Body of pancreas (tissue), 4 donors: ENCODE measurements around the gene STON1.

Experiments
- POLR2A ChIP-seq, 3 donors: fragments of 450-650 bp; IDR thresholded peaks; one replicate each; pipeline ENCODE4 v1.6.1; 2016; ENCODE audit warnings: antibody characterized with exemption in 3 of 3, mild to moderate bottlenecking in 2 of 3
- TF ChIP-seq, protein P1 (sequence below), 7 experiments: fragments of 450-650 bp in 4 of 7; fragments of 200-600 bp in 3 of 7; sonication (generic) in 3 of 7; IDR thresholded peaks; one replicate each; pipeline ENCODE4 v1.5.1; 2016 to 2019; ENCODE audit warnings: antibody characterized with exemption in 7 of 7

DNA sequence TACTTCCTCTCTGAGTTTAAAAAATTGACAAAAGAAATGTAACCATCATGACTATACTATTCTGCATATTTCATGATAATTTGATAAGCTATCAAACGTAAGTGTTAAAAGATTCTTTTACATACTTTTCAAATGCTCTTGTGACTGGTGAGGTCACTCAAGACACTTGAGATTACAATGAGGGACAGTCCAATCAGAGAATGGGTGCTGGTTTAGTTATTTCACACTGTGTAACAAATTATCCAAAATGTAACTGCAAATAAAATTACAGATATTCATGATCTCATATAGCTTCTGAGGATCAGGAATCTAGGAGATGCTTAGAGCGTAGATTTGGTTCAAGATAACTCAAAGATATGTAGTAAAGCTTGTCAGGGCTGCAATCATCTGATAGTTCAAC lies 83.3 kb downstream of the STON1 start:
- TF ChIP-seq, protein P1, sequence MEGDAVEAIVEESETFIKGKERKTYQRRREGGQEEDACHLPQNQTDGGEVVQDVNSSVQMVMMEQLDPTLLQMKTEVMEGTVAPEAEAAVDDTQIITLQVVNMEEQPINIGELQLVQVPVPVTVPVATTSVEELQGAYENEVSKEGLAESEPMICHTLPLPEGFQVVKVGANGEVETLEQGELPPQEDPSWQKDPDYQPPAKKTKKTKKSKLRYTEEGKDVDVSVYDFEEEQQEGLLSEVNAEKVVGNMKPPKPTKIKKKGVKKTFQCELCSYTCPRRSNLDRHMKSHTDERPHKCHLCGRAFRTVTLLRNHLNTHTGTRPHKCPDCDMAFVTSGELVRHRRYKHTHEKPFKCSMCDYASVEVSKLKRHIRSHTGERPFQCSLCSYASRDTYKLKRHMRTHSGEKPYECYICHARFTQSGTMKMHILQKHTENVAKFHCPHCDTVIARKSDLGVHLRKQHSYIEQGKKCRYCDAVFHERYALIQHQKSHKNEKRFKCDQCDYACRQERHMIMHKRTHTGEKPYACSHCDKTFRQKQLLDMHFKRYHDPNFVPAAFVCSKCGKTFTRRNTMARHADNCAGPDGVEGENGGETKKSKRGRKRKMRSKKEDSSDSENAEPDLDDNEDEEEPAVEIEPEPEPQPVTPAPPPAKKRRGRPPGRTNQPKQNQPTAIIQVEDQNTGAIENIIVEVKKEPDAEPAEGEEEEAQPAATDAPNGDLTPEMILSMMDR (IDR thresholded peaks at IDR 0.05): no peak
- no peak for TF ChIP-seq POLR2A (IDR thresholded peaks at IDR 0.05)
